Prostate gland (tissue), 2 donors: Measurements from ENCODE around the gene ZBTB16. TPM values are rescaled to one million over a fixed set of nuclear protein-coding genes. Genes with fewer than 3 reads are reported as not detected.
A peak's percentile ranks its signal among the peaks of the same experiment; 100 is the strongest.

Experiments used
- DNase-seq: peaks from one replicate; pipeline ENCODE4 v3.0.0-alpha.2; 2019; ENCODE audit warnings: low spot score
- H3K27ac ChIP-seq, 2 donors: fragments of 200-600 bp; sonication (generic); 2 replicates each; pipeline ENCODE4 v1.5.1; 2017 to 2019
- H3K27me3 ChIP-seq: fragments of 200-600 bp; sonication (generic); replicated peaks from 2 replicates; pipeline ENCODE4 v1.5.1; 2019; ENCODE audit not compliant: insufficient read depth
- H3K36me3 ChIP-seq, 2 donors: fragments of 200-600 bp; sonication (generic); 1 replicate in 1 of 2; 2 replicates in 1 of 2; pipeline versions ENCODE4 v1.5.1 to v1.8.1; 2017 to 2019
- H3K4me1 ChIP-seq: fragments of 200-600 bp; sonication (generic); replicated peaks from 2 replicates; pipeline ENCODE4 v1.5.1; 2019
- H3K4me3 ChIP-seq, 2 donors: fragments of 200-600 bp; sonication (generic); 2 replicates each; pipeline ENCODE4 v1.5.1; 2017 to 2019
- H3K9me3 ChIP-seq: fragments of 200-600 bp; sonication (generic); 2 replicates; pipeline ENCODE4 v1.5.1; 2017
- POLR2A ChIP-seq: fragments of 450-650 bp; IDR thresholded peaks from one replicate; pipeline ENCODE4 v1.6.1; 2016; ENCODE audit warnings: antibody characterized with exemption, mild to moderate bottlenecking
- POLR2AphosphoS5 ChIP-seq: sonication (generic); formaldehyde crosslinking; IDR thresholded peaks from one replicate; pipeline ENCODE4 v1.6.1; 2017; ENCODE audit warnings: antibody characterized with exemption
- WGBS: methylation state at CpG from one replicate; pipeline ENCODE4 v1.1.5; 2018; 5-methylcytosine and 5-hydroxymethylcytosine counted together
- intact Hi-C: fragments of 100-400 bp; cut with DNase I; formaldehyde crosslinking; loops from one replicate; pipeline ENCODE4 v1.14.2; 2022
- total RNA-seq, 2 donors: library from RNA; depleted of rRNA; stranded (reverse); fragments of >200 nt; gene quantifications; one replicate each; pipeline ENCODE4 v1.1.0, GENCODE V29; 2016
- TF ChIP-seq, protein P1 (sequence below), 4 experiments: fragments of 200-600 bp in 2 of 4; fragments of 450-650 bp in 2 of 4; sonication (generic) in 2 of 4; IDR thresholded peaks; 1 replicate in 3 of 4; 2 replicates in 1 of 4; pipeline ENCODE4 v1.5.1; 2016 to 2019; ENCODE audit warnings: antibody characterized with exemption in 4 of 4, mild to moderate bottlenecking in 2 of 4, moderate library complexity in 2 of 4

Gene ZBTB16
- total RNA-seq, 2 donors from 2014 or later = 171 to 230 TPM

DNA sequence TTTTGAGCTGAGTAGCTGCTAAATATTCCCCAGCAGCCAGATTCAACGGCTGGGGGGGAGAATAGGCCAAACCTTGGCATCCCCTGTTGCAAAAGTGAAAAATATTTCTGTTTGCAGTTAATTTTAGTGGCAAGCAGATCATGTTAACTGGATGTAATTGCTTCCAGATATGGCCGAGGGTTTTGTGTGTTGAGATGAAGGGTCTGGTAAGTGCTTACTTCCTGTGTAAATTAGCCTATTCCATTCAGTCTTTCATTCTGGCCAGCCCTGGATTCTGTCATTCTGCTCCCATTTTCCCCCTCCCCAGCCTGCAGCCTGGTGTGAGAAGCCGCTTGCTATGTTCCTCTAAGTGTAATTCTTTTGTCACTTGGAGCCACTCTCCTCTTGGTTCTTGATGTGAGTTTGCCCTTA is 17.4 kb downstream of the ZBTB16 start:
- no peak overlapping the region for H3K4me3 ChIP-seq
- intact Hi-C loops = no loop called here
- DNase-seq = no peak
- H3K27me3 ChIP-seq = no peaks in the 10 kb centered on the region
- WGBS = 39% methylated on average over 3 of the region's 3 CpGs
- peak overlapping the region; percentile 31 to 69 for H3K27ac ChIP-seq
- TF ChIP-seq, protein P1, sequence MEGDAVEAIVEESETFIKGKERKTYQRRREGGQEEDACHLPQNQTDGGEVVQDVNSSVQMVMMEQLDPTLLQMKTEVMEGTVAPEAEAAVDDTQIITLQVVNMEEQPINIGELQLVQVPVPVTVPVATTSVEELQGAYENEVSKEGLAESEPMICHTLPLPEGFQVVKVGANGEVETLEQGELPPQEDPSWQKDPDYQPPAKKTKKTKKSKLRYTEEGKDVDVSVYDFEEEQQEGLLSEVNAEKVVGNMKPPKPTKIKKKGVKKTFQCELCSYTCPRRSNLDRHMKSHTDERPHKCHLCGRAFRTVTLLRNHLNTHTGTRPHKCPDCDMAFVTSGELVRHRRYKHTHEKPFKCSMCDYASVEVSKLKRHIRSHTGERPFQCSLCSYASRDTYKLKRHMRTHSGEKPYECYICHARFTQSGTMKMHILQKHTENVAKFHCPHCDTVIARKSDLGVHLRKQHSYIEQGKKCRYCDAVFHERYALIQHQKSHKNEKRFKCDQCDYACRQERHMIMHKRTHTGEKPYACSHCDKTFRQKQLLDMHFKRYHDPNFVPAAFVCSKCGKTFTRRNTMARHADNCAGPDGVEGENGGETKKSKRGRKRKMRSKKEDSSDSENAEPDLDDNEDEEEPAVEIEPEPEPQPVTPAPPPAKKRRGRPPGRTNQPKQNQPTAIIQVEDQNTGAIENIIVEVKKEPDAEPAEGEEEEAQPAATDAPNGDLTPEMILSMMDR (IDR thresholded peaks at IDR 0.05) = no peak
- TF ChIP-seq POLR2AphosphoS5 (no peak), POLR2A (no peak)
- peaks cover 12 to 13% of the 10 kb centered on the region in 2 donors for H3K36me3 ChIP-seq
- no peaks in the 10 kb centered on the region for H3K9me3 ChIP-seq
- peaks cover 66% of the 10 kb centered on the region for H3K4me1 ChIP-seq

GRCh38 chr11:114077482-114078305 is 18.2 kb downstream of the ZBTB16 start:
- Histone ChIP-seq H3K36me3 (peaks cover 12 to 16% of the 10 kb centered on the region in 2 donors), H3K27me3 (no peaks in the 10 kb centered on the region), H3K9me3 (no peaks in the 10 kb centered on the region), H3K27ac (peak overlapping the region; percentile 31 to 69), H3K4me3 (no peak overlapping the region), H3K4me1 (peaks cover 71% of the 10 kb centered on the region)
- WGBS = 71% methylated on average over 9 of the region's 9 CpGs
- TF ChIP-seq, protein P1 (IDR thresholded peaks at IDR 0.05) = no peak
- no peak for TF ChIP-seq POLR2AphosphoS5
- DNase-seq = no peak
- intact Hi-C loops = no loop called here

GRCh38 chr11:114078423-114078822 is 18.9 kb downstream of the ZBTB16 start:
- no peaks in the 10 kb centered on the region for H3K27me3 ChIP-seq
- H3K4me1 ChIP-seq = peaks cover 75% of the 10 kb centered on the region
- H3K27ac ChIP-seq = peak overlapping the region; percentile 31 to 69
- intact Hi-C loops = no loop called here
- H3K4me3 ChIP-seq = no peak overlapping the region
- no peaks in the 10 kb centered on the region for H3K9me3 ChIP-seq
- H3K36me3 ChIP-seq = peaks cover 12 to 16% of the 10 kb centered on the region in 2 donors
- no peak for DNase-seq
- WGBS = 78% methylated on average over 4 of the region's 4 CpGs
- TF ChIP-seq, protein P1 (IDR thresholded peaks at IDR 0.05) = no peak
- TF ChIP-seq POLR2AphosphoS5 = no peak
- no peak for TF ChIP-seq POLR2A

- 65% methylated on average over 6 of the region's 6 CpGs for WGBS
- H3K4me1 ChIP-seq = peaks cover 78% of the 10 kb centered on the region
Observed at GRCh38 chr11:114079511-114080065, 20.1 kb downstream of the ZBTB16 start.

More at GRCh38 chr11:114079511-114080065, 20.1 kb downstream of the ZBTB16 start:
- no peak for DNase-seq
- H3K4me3 ChIP-seq = no peak overlapping the region
- peaks cover 9 to 11% of the 10 kb centered on the region in 2 donors for H3K36me3 ChIP-seq
- TF ChIP-seq POLR2A (no peak), POLR2AphosphoS5 (no peak)
- TF ChIP-seq, protein P1 (IDR thresholded peaks at IDR 0.05) = no peak
- H3K27me3 ChIP-seq = no peaks in the 10 kb centered on the region
- H3K27ac ChIP-seq = peak overlapping the region; percentile 31 to 69
- intact Hi-C loops = loop anchor here (10.0 kb wide), 1 partner anchor 65 kb away; no protein-coding TSS in a partner anchor
- no peaks in the 10 kb centered on the region for H3K9me3 ChIP-seq
